ENCODE data around the gene DDX24. TPM values are rescaled to one million over a fixed set of nuclear protein-coding genes. Genes with fewer than 3 reads are reported as not detected.

DDX24 gene
- total RNA-seq, 4 donors from 2014 or later: 182 to 252 (median 201) TPM

- WGBS, 2 donors (ENCODE audit: low coverage in 1 of 2): 92 to 99% methylated on average over 3 to 4 of the region's 5 CpGs
- TF ChIP-seq CTCF (IDR thresholded peaks at IDR 0.05) (no peak), POLR2A (IDR thresholded peaks at IDR 0.05) (no peak), POLR2AphosphoS5 (IDR thresholded peaks at IDR 0.05) (no peak), EP300 (IDR thresholded peaks at IDR 0.05) (no peak)
- Histone ChIP-seq H3K9me3 (no peaks in the 10 kb centered on the region), H3K27me3 (no peaks in the 10 kb centered on the region), H3K27ac (no peak overlapping the region), H3K4me1 (no peaks in the 10 kb centered on the region), H3K4me3 (no peak overlapping the region), H3K36me3 (no peaks in the 10 kb centered on the region)
- ATAC-seq: no peak
Observed at GRCh38 chr14:94088516-94088915, 7.5 kb upstream of the DDX24 start.

GRCh38 chr14:94087891-94088290 lies 6.9 kb upstream of the DDX24 start:
- Histone ChIP-seq H3K4me3 (no peak overlapping the region), H3K9me3 (no peaks in the 10 kb centered on the region), H3K36me3 (no peaks in the 10 kb centered on the region), H3K27ac (no peak overlapping the region), H3K27me3 (no peaks in the 10 kb centered on the region), H3K4me1 (no peaks in the 10 kb centered on the region)
- WGBS, 2 donors (ENCODE audit: low coverage in 1 of 2): 96 to 100% methylated on average over 3 to 4 of the region's 4 CpGs
- TF ChIP-seq CTCF (IDR thresholded peaks at IDR 0.05) (no peak), POLR2A (IDR thresholded peaks at IDR 0.05) (no peak), EP300 (IDR thresholded peaks at IDR 0.05) (no peak), POLR2AphosphoS5 (IDR thresholded peaks at IDR 0.05) (no peak)
- no peak for ATAC-seq

GRCh38 chr14:94081386-94081820 lies 401 bp upstream of the DDX24 start:
- WGBS, 2 donors (ENCODE audit: low coverage in 1 of 2): 0 to 1% methylated on average over 12 to 16 of the region's 19 CpGs
- TF ChIP-seq POLR2AphosphoS5 (IDR thresholded peaks at IDR 0.05) (no peak), POLR2A (IDR thresholded peaks at IDR 0.05) (no peak), EP300 (IDR thresholded peaks at IDR 0.05) (no peak), CTCF (IDR thresholded peaks at IDR 0.05) (no peak)
- peak overlapping the region; percentile 83 to 99 for H3K4me3 ChIP-seq
- H3K27ac ChIP-seq: peak overlapping the region; percentile 8 to 97 (median 95)
- H3K36me3 ChIP-seq: peaks cover 0 to 24% of the 10 kb centered on the region in 2 donors
- peaks cover 16 to 45% (median 23%) of the 10 kb centered on the region in 3 donors for H3K4me1 ChIP-seq
- ATAC-seq: no peak
- H3K9me3 ChIP-seq: no peaks in the 10 kb centered on the region
- no peaks in the 10 kb centered on the region for H3K27me3 ChIP-seq

GRCh38 chr14:94079891-94080620 lies 946 bp downstream of the DDX24 start:
- 1 to 4% methylated on average over 8 to 11 of the region's 15 CpGs for WGBS, 2 donors (ENCODE audit: low coverage in 1 of 2)
- TF ChIP-seq CTCF (IDR thresholded peaks at IDR 0.05) (no peak), EP300 (IDR thresholded peaks at IDR 0.05) (no peak), POLR2AphosphoS5 (IDR thresholded peaks at IDR 0.05) (no peak), POLR2A (IDR thresholded peaks at IDR 0.05) (no peak)
- Histone ChIP-seq H3K27me3 (no peaks in the 10 kb centered on the region), H3K4me3 (peak overlapping the region; percentile 83 to 99), H3K27ac (peak overlapping the region; percentile 76 to 97 (median 95)), H3K36me3 (peaks cover 0 to 30% of the 10 kb centered on the region in 2 donors), H3K9me3 (no peaks in the 10 kb centered on the region), H3K4me1 (peaks cover 19 to 57% (median 23%) of the 10 kb centered on the region in 3 donors)
- ATAC-seq: no peak

GRCh38 chr14:94077823-94078222 lies 3.2 kb downstream of the DDX24 start:
- ATAC-seq: no peak
- Histone ChIP-seq H3K9me3 (peaks cover 0 to 7% (median 0%) of the 10 kb centered on the region in 3 donors), H3K27ac (no peak overlapping the region), H3K4me3 (peak overlapping the region; percentile 83 to 99), H3K4me1 (peaks cover 19 to 57% (median 23%) of the 10 kb centered on the region in 3 donors), H3K27me3 (no peaks in the 10 kb centered on the region), H3K36me3 (peaks cover 0 to 42% of the 10 kb centered on the region in 2 donors)
- TF ChIP-seq POLR2AphosphoS5 (IDR thresholded peaks at IDR 0.05) (no peak), EP300 (IDR thresholded peaks at IDR 0.05) (no peak), POLR2A (IDR thresholded peaks at IDR 0.05) (no peak), CTCF (IDR thresholded peaks at IDR 0.05) (no peak)
- WGBS, 2 donors (ENCODE audit: low coverage in 1 of 2): 54 to 56% methylated on average over 5 of the region's 5 CpGs

Measured in gastroesophageal sphincter (tissue), 4 donors.